ENCODE results near the gene PDIA6. TPM values are rescaled to one million over a fixed set of nuclear protein-coding genes. Genes with fewer than 3 reads are reported as not detected.
"Not testable (repeated sequence)": the region's sequence is repeated elsewhere in the genome, so short reads cannot be mapped to it uniquely, and the experiment has no call there.

PDIA6 gene
- total RNA-seq, 1 experiment from 2014 or later, result 314 TPM

- ChIA-PET POLR2A (ENCODE audit: low non-redundant PET) (no interaction called here), CTCF (no interaction called here)
- peaks cover 89% of the 10 kb centered on the region for H3K36me3 ChIP-seq (ENCODE audit: insufficient read depth, low read length, poor library complexity, severe bottlenecking)
- intact Hi-C loops (cut with micrococcal nuclease; ENCODE audit: unreplicated experiment), result no loop called here
- no peak overlapping the region for H3K4me3 ChIP-seq (ENCODE audit: low read depth, low read length, poor library complexity, severe bottlenecking)
- no peaks in the 10 kb centered on the region for H3K9me3 ChIP-seq (ENCODE audit: low read depth, low read length, poor library complexity, severe bottlenecking)
- no peaks in the 10 kb centered on the region for H3K27me3 ChIP-seq (replicated peaks; ENCODE audit: insufficient read depth, low read depth, low read length, poor library complexity)
- BruUV-seq (replicated peaks), result no TSS peak
- H3K27ac ChIP-seq (ENCODE audit: low read depth, low read length, poor library complexity, severe bottlenecking), result no peak overlapping the region
- no peak for TF ChIP-seq EZH2 (IDR thresholded peaks at IDR 0.05; ENCODE audit: borderline replicate concordance, low read depth, low read length, poor library complexity, severe bottlenecking)
- no peak for TF ChIP-seq CTCF (conservative IDR thresholded peaks at IDR 0.05; ENCODE audit: low read depth, low read length)
- no peaks in the 10 kb centered on the region for H3K4me1 ChIP-seq (ENCODE audit: insufficient read depth, low read length, poor library complexity, severe bottlenecking)
- no peak for DNase-seq (ENCODE audit: low spot score)
These were observed 29.2 kb downstream of the PDIA6 start for GRCh38 chr2:10783421-10783820.

- Histone ChIP-seq H3K4me3 (ENCODE audit: low read depth, low read length, poor library complexity, severe bottlenecking) (no peak overlapping the region), H3K36me3 (ENCODE audit: insufficient read depth, low read length, poor library complexity, severe bottlenecking) (peaks cover 79% of the 10 kb centered on the region), H3K27me3 (replicated peaks; ENCODE audit: insufficient read depth, low read depth, low read length, poor library complexity) (no peaks in the 10 kb centered on the region), H3K9me3 (ENCODE audit: low read depth, low read length, poor library complexity, severe bottlenecking) (no peaks in the 10 kb centered on the region), H3K4me1 (ENCODE audit: insufficient read depth, low read length, poor library complexity, severe bottlenecking) (no peaks in the 10 kb centered on the region), H3K27ac (ENCODE audit: low read depth, low read length, poor library complexity, severe bottlenecking) (no peak overlapping the region)
- ChIA-PET CTCF (no interaction called here), POLR2A (ENCODE audit: low non-redundant PET) (no interaction called here)
- intact Hi-C loops (cut with micrococcal nuclease; ENCODE audit: unreplicated experiment), result no loop called here
- TF ChIP-seq CTCF (conservative IDR thresholded peaks at IDR 0.05; ENCODE audit: low read depth, low read length) (no peak), EZH2 (IDR thresholded peaks at IDR 0.05; ENCODE audit: borderline replicate concordance, low read depth, low read length, poor library complexity, severe bottlenecking) (no peak)
- no TSS peak for BruUV-seq (replicated peaks)
- DNase-seq (ENCODE audit: low spot score), result no peak
These were observed 30.8 kb downstream of the PDIA6 start for GRCh38 chr2:10781746-10782145.

GRCh38 chr2:10780821-10781220 is 31.8 kb downstream of the PDIA6 start:
- CTCF ChIA-PET; DNase-seq (ENCODE audit: low spot score); H3K4me3 ChIP-seq (ENCODE audit: low read depth, low read length, poor library complexity, severe bottlenecking); intact Hi-C loops (cut with micrococcal nuclease; ENCODE audit: unreplicated experiment); H3K27ac ChIP-seq (ENCODE audit: low read depth, low read length, poor library complexity, severe bottlenecking); H3K9me3 ChIP-seq (ENCODE audit: low read depth, low read length, poor library complexity, severe bottlenecking); H3K27me3 ChIP-seq (replicated peaks; ENCODE audit: insufficient read depth, low read depth, low read length, poor library complexity); POLR2A ChIA-PET (ENCODE audit: low non-redundant PET); BruUV-seq (replicated peaks); H3K4me1 ChIP-seq (ENCODE audit: insufficient read depth, low read length, poor library complexity, severe bottlenecking): not testable (repeated sequence)
- H3K36me3 ChIP-seq (ENCODE audit: insufficient read depth, low read length, poor library complexity, severe bottlenecking), result peaks cover 70% of the 10 kb centered on the region

GRCh38 chr2:10780491-10780820 is 32.1 kb downstream of the PDIA6 start:
- no peaks in the 10 kb centered on the region for H3K9me3 ChIP-seq (ENCODE audit: low read depth, low read length, poor library complexity, severe bottlenecking)
- no peak overlapping the region for H3K4me3 ChIP-seq (ENCODE audit: low read depth, low read length, poor library complexity, severe bottlenecking)
- no peaks in the 10 kb centered on the region for H3K27me3 ChIP-seq (replicated peaks; ENCODE audit: insufficient read depth, low read depth, low read length, poor library complexity)
- H3K36me3 ChIP-seq (ENCODE audit: insufficient read depth, low read length, poor library complexity, severe bottlenecking), result peaks cover 66% of the 10 kb centered on the region
- intact Hi-C loops (cut with micrococcal nuclease; ENCODE audit: unreplicated experiment), result no loop called here
- no peak overlapping the region for H3K27ac ChIP-seq (ENCODE audit: low read depth, low read length, poor library complexity, severe bottlenecking)
- TF ChIP-seq CTCF (conservative IDR thresholded peaks at IDR 0.05; ENCODE audit: low read depth, low read length) (no peak), EZH2 (IDR thresholded peaks at IDR 0.05; ENCODE audit: borderline replicate concordance, low read depth, low read length, poor library complexity, severe bottlenecking) (no peak)
- ChIA-PET CTCF (interaction anchor here (0.5 kb wide), 1 partner anchor 55 kb away, joined by 13 read pairs; no protein-coding TSS in a partner anchor), POLR2A (ENCODE audit: low non-redundant PET) (no interaction called here)
- DNase-seq (ENCODE audit: low spot score), result no peak
- no peaks in the 10 kb centered on the region for H3K4me1 ChIP-seq (ENCODE audit: insufficient read depth, low read length, poor library complexity, severe bottlenecking)
- no TSS peak for BruUV-seq (replicated peaks)

Measured in A673 (cell line).